BE2C (cell line): ENCODE measurements around the gene IKZF1.

Experiments used
- DNase-seq: peaks from one replicate; pipeline ENCODE4 v3.0.0-alpha.2; 2020
- H3K27me3 ChIP-seq: fragments of 250-450 bp; sonication (Bioruptor Pico); 2 replicates; pipeline ENCODE4 v1.5.1; 2020; ENCODE audit warnings: mild to moderate bottlenecking
- H3K36me3 ChIP-seq: fragments of 250-450 bp; sonication (Bioruptor Pico); 2 replicates; pipeline ENCODE4 v1.5.1; 2020; ENCODE audit warnings: mild to moderate bottlenecking
- H3K4me1 ChIP-seq: fragments of 250-450 bp; sonication (Bioruptor Pico); 2 replicates; pipeline ENCODE4 v1.5.1; 2020
- H3K4me3 ChIP-seq: 2 replicates; pipeline ENCODE4 v1.5.1; 2011; ENCODE audit warnings: low read depth, low read length
- H3K9me3 ChIP-seq: fragments of 250-450 bp; sonication (Bioruptor Pico); 2 replicates; pipeline ENCODE4 v1.5.1; 2020
- TF ChIP-seq, protein P1 (sequence below): IDR thresholded peaks from 2 replicates; pipeline ENCODE4 v1.5.1; 2012; ENCODE audit warnings: mild to moderate bottlenecking, low read depth, low read length

Gene IKZF1

DNA sequence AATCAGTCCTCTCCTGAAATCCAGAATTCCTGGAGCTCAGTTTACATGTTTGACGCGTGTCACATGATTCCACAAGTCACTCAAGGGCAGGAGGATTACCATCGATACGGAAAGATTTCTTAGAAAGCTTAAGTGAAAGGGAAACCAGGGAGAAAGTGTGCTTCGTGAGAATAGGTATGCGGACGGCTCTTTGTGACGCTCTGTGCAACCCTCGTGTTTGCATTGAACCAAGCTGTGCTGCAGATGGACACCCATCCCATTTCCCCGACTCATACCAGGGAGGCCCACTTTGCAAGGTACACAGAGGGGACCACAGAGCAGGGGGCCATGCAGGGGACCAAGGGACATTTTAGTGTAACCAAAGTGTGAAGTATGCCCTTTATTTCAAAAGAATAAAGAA lies 43.2 kb downstream of the IKZF1 start:
- no peaks in the 10 kb centered on the region for H3K9me3 ChIP-seq
- no peak for DNase-seq
- H3K27me3 ChIP-seq, result peaks cover 31% of the 10 kb centered on the region
- TF ChIP-seq, protein P1, sequence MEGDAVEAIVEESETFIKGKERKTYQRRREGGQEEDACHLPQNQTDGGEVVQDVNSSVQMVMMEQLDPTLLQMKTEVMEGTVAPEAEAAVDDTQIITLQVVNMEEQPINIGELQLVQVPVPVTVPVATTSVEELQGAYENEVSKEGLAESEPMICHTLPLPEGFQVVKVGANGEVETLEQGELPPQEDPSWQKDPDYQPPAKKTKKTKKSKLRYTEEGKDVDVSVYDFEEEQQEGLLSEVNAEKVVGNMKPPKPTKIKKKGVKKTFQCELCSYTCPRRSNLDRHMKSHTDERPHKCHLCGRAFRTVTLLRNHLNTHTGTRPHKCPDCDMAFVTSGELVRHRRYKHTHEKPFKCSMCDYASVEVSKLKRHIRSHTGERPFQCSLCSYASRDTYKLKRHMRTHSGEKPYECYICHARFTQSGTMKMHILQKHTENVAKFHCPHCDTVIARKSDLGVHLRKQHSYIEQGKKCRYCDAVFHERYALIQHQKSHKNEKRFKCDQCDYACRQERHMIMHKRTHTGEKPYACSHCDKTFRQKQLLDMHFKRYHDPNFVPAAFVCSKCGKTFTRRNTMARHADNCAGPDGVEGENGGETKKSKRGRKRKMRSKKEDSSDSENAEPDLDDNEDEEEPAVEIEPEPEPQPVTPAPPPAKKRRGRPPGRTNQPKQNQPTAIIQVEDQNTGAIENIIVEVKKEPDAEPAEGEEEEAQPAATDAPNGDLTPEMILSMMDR, result no peak
- H3K4me3 ChIP-seq, result no peak overlapping the region
- no peaks in the 10 kb centered on the region for H3K36me3 ChIP-seq
- no peaks in the 10 kb centered on the region for H3K4me1 ChIP-seq

DNA sequence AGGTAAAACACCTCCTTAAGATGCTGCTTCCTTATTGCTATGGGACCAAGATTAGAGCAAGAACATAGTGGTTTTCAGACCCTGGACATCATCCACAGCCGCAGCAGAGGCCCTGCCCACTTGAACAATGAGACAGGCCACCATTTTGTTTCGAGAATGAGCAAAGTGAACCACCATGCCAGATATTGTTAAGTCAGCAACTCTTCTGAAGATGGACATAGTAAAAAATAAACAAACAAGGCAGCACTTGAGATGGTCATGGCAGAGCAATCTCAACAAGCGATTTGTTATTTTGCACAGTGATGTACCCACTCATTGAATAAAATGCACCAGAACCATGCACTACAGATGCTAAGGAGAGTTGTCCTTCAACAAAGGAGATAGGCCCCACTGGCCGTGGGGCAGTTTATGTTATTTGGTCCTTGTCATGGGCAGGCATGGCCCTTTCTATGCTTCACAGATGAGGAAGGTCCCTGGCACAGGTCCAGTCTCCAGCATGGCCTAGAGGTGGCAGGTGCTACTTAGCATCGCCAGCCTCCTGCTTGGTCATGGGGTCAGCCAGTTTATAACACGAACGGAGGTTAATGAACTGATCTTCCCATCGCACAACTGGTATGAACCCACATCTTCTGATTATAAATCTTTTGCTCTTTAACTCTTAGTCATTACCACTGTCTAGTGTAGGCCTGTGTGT lies 44.1 kb downstream of the IKZF1 start:
- TF ChIP-seq, protein P1, result no peak
- Histone ChIP-seq H3K9me3 (no peaks in the 10 kb centered on the region), H3K27me3 (peaks cover 27% of the 10 kb centered on the region), H3K4me3 (no peak overlapping the region), H3K36me3 (no peaks in the 10 kb centered on the region), H3K4me1 (no peaks in the 10 kb centered on the region)
- DNase-seq, result no peak

- no peak for DNase-seq
Measured at GRCh38 chr7:50349399-50349798, 44.9 kb downstream of the IKZF1 start.

DNA sequence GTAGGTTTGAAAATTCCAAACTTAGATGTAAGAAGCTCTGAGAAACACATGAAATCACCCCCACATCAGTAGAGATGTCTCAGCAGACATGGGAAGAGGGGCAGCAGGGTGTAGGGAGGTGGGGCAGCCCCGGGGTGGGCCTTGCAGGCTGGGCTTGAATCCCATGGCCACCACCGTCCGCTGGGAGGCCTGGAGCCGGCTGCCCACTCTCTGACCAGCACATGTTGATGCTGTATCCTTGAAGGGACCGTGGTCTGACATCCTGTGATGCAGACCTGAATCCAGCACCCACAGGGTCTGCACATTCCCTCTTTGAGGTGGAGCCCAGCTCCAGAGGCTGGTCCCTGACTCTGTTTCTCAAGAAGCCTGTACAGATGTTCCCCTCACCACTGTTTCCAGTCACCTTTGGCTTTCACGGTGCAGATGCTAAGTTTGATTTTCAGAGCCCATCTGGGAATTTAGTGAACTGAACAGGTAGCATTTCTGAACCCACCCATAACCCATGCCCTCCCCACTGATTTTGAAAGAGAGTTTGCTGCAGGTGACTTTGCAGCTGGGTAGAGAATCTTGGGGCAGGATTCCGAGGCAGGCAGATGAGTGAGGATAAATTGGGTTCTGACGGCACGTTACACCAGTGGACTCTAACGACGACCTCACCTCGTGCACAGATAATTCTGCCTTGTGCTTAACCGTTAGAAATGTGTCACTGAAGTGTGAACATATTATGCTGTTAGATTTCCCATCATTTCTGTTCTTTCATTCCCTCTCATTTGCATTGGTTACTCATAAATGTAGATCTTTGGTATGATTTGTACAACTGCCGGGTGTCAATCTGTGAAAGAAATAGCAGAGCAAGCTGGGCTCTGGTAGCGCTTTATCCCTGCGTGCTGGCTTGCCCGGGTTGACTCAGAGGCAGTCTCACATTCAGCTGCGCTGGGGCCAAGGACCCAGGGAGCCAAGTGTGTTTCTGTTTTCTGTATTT lies 45.7 kb downstream of the IKZF1 start:
- H3K4me3 ChIP-seq, result no peak overlapping the region
- H3K4me1 ChIP-seq, result no peaks in the 10 kb centered on the region
- peaks cover 18% of the 10 kb centered on the region for H3K27me3 ChIP-seq
- TF ChIP-seq, protein P1, result no peak
- H3K36me3 ChIP-seq, result no peaks in the 10 kb centered on the region
- H3K9me3 ChIP-seq, result no peaks in the 10 kb centered on the region
- DNase-seq, result no peak

More at GRCh38 chr7:50349399-50349798, 44.9 kb downstream of the IKZF1 start:
- Histone ChIP-seq H3K4me1 (no peaks in the 10 kb centered on the region), H3K9me3 (no peaks in the 10 kb centered on the region), H3K27me3 (peaks cover 20% of the 10 kb centered on the region), H3K36me3 (no peaks in the 10 kb centered on the region), H3K4me3 (no peak overlapping the region)
- TF ChIP-seq, protein P1, result no peak

- H3K9me3 ChIP-seq, result no peaks in the 10 kb centered on the region
- no peaks in the 10 kb centered on the region for H3K4me1 ChIP-seq
- TF ChIP-seq, protein P1, result no peak
- H3K36me3 ChIP-seq, result no peaks in the 10 kb centered on the region
- peaks cover 18% of the 10 kb centered on the region for H3K27me3 ChIP-seq
- no peak for DNase-seq
- no peak overlapping the region for H3K4me3 ChIP-seq
Measured at GRCh38 chr7:50351267-50351666, 46.8 kb downstream of the IKZF1 start.

- H3K4me1 ChIP-seq, result no peaks in the 10 kb centered on the region
- H3K4me3 ChIP-seq, result no peak overlapping the region
- TF ChIP-seq, protein P1, result no peak
- no peak for DNase-seq
- H3K9me3 ChIP-seq, result no peaks in the 10 kb centered on the region
- peaks cover 18% of the 10 kb centered on the region for H3K27me3 ChIP-seq
- H3K36me3 ChIP-seq, result no peaks in the 10 kb centered on the region
Measured at GRCh38 chr7:50352282-50352681, 47.8 kb downstream of the IKZF1 start.
